HCT116 (cell line): Measurements from ENCODE around the gene OBSCN.
"Not testable (repeated sequence)": the region's sequence is repeated elsewhere in the genome, so short reads cannot be mapped to it uniquely, and the experiment has no call there.

Source experiments
- ELF1 ChIP-seq: IDR thresholded peaks from 2 replicates; pipeline ENCODE4 v1.6.1; 2012; ENCODE audit warnings: low read depth, borderline replicate concordance
- EZH2 ChIP-seq: fragments of 200-600 bp; sonication (generic); IDR thresholded peaks from 2 replicates; pipeline ENCODE4 v1.6.1; 2017; ENCODE audit warnings: antibody characterized with exemption, mixed run types
- EZH2phosphoT487 ChIP-seq: fragments of 200-600 bp; IDR thresholded peaks from 2 replicates; pipeline ENCODE4 v1.6.1; 2018; ENCODE audit warnings: antibody characterized with exemption, borderline replicate concordance
- JUND ChIP-seq: IDR thresholded peaks from 2 replicates; pipeline ENCODE4 v1.6.1; 2012
- POLR2A ChIP-seq: IDR thresholded peaks from 2 replicates; pipeline ENCODE4 v1.7.0; 2011; ENCODE audit warnings: borderline replicate concordance; ENCODE audit not compliant: insufficient read depth, insufficient read length; ENCODE audit errors: extremely low read depth
- RAD21 ChIP-seq: IDR thresholded peaks from 2 replicates; pipeline ENCODE4 v1.6.1; 2012; ENCODE audit warnings: low read depth, mild to moderate bottlenecking
- SIN3A ChIP-seq: IDR thresholded peaks from 2 replicates; pipeline ENCODE4 v1.6.1; 2012; ENCODE audit warnings: low read depth
- SRF ChIP-seq: IDR thresholded peaks from 2 replicates; pipeline ENCODE4 v1.6.1; 2012; ENCODE audit warnings: low read depth
- ZFX ChIP-seq: fragments of 450-650 bp; IDR thresholded peaks from 2 replicates; pipeline ENCODE4 v1.6.1; 2017
- ZNF274 ChIP-seq: fragments of 200-500 bp; sonication (Bioruptor generic); IDR thresholded peaks from 2 replicates; pipeline ENCODE4 v1.6.1; 2014; ENCODE audit warnings: mild to moderate bottlenecking, low read depth, low read length, inconsistent platforms
- TF ChIP-seq, protein P1 (sequence below), 3 experiments: fragments of 200-600 bp in 1 of 3; sonication (generic) in 1 of 3; IDR thresholded peaks in 2 of 3; conservative IDR thresholded peaks in 1 of 3; 2 replicates each; pipeline ENCODE4 v1.5.1; 2012 to 2017; ENCODE audit warnings: low read depth in 2 of 3, low read length in 2 of 3, antibody characterized with exemption in 1 of 3, borderline replicate concordance in 1 of 3, control low read depth in 1 of 3, mild to moderate bottlenecking in 1 of 3, mixed read lengths in 1 of 3, mixed run types in 1 of 3, moderate library complexity in 1 of 3; ENCODE audit not compliant: insufficient read depth in 1 of 3
- TF ChIP-seq, protein P2 (sequence below): IDR thresholded peaks from 2 replicates; pipeline ENCODE4 v1.6.1; 2012

DNA sequence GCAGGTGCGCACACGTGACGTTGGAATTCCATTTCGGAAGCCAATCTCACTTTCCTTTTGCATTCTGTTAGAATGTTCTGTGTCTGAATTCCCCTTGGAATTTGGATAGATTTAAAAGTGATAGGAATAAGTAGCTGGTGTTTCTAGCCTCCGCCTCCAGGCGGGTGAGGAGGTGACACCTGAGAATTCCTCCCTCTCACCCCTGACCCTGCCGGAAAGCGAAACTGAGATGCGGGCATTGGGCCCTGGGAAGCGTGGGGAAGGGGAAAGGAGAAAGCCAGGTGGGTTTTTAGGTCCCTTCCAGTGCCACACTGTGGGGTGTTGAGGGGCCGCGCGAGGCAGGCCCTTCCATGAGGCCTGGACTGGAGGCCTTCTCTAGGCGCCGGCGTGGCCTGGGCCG is 61.6 kb downstream of the OBSCN start:
- not testable (repeated sequence) for TF ChIP-seq POLR2A, ZNF274, RAD21, ZFX, EZH2, SIN3A, SRF, EZH2phosphoT487, ELF1, JUND
- TF ChIP-seq, protein P1, sequence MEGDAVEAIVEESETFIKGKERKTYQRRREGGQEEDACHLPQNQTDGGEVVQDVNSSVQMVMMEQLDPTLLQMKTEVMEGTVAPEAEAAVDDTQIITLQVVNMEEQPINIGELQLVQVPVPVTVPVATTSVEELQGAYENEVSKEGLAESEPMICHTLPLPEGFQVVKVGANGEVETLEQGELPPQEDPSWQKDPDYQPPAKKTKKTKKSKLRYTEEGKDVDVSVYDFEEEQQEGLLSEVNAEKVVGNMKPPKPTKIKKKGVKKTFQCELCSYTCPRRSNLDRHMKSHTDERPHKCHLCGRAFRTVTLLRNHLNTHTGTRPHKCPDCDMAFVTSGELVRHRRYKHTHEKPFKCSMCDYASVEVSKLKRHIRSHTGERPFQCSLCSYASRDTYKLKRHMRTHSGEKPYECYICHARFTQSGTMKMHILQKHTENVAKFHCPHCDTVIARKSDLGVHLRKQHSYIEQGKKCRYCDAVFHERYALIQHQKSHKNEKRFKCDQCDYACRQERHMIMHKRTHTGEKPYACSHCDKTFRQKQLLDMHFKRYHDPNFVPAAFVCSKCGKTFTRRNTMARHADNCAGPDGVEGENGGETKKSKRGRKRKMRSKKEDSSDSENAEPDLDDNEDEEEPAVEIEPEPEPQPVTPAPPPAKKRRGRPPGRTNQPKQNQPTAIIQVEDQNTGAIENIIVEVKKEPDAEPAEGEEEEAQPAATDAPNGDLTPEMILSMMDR (IDR thresholded peaks at IDR 0.05 in 2 of 3, conservative IDR thresholded peaks at IDR 0.05 in 1 of 3; ENCODE audit: borderline replicate concordance in 1 of 3, insufficient read depth in 1 of 3, low read depth in 2 of 3, low read length in 2 of 3), result not testable (repeated sequence)
- TF ChIP-seq, protein P2, sequence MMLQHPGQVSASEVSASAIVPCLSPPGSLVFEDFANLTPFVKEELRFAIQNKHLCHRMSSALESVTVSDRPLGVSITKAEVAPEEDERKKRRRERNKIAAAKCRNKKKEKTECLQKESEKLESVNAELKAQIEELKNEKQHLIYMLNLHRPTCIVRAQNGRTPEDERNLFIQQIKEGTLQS, result not testable (repeated sequence)
